GM12878 (cell line): ENCODE data around the gene GALNT17. TPM values are rescaled to one million over a fixed set of nuclear protein-coding genes. Genes with fewer than 3 reads are reported as not detected.

Source experiments
- ATAC-seq: fragments of 200-7000 bp; cut with Tn5 transposase; 3 replicates; pipeline ENCODE4 v1.9.1; 2020; ENCODE audit warnings: mild to moderate bottlenecking, moderate library complexity
- BruUV-seq: library from RNA; stranded (reverse); fragments of 400-500 nt; replicated peaks from 2 replicates; lab custom pipeline; 2021; lab: Mats Ljungman, UMichigan
- CTCF ChIA-PET: fragments of 300-600 bp; sonication (Branson Sonifier 250); formaldehyde crosslinking; extraction: SDS; loops from one replicate; lab custom pipeline; 2021; ENCODE audit warnings: inconsistent platforms; lab: Yijun Ruan, JAX
- POLR2A ChIA-PET: fragments of 350-600 bp; formaldehyde crosslinking; extraction: SDS; loops from one replicate; lab custom pipeline; 2021; ENCODE audit warnings: inconsistent platforms; lab: Charles Lee
- RAD21 ChIA-PET: fragments of 300-600 bp; sonication (Branson Sonifier 250); formaldehyde crosslinking; loops from one replicate; lab custom pipeline; 2023; ENCODE audit warnings: antibody characterized with exemption; ENCODE audit not compliant: unreplicated experiment; lab: Charles Lee
- SMC1A ChIA-PET: fragments of 300-600 bp; sonication (Branson Sonifier 250); formaldehyde crosslinking; loops from one replicate; lab custom pipeline; 2023; ENCODE audit not compliant: unreplicated experiment, uncharacterized antibody; lab: Charles Lee
- DNase-seq: peaks from one replicate; pipeline ENCODE4 v3.0.0-alpha.2; 2011; ENCODE audit warnings: low read depth, low spot score
- FAIRE-seq: peaks from 3 replicates; lab custom pipeline; 2011; peaks lifted over from hg19 to GRCh38; lab: Jason Lieb, UNC
- H2AFZ ChIP-seq: 2 replicates; pipeline ENCODE4 v1.6.0; 2011; ENCODE audit warnings: low read depth, low read length, control low read depth; ENCODE audit not compliant: control insufficient read depth
- H3K27ac ChIP-seq: 2 replicates; pipeline ENCODE4 v1.5.1; 2011; ENCODE audit warnings: control low read depth; ENCODE audit not compliant: control insufficient read depth, insufficient read depth
- H3K27me3 ChIP-seq, 2 experiments: replicated peaks in 1 of 2; 2 replicates each; pipeline versions ENCODE4 v1.6.0 to v1.6.1; 2011; ENCODE audit warnings: low read length in 1 of 2; ENCODE audit not compliant: control insufficient read depth in 2 of 2, insufficient read depth in 2 of 2
- H3K36me3 ChIP-seq, 2 experiments: 2 replicates each; pipeline ENCODE4 v1.5.1; 2011; ENCODE audit warnings: low read length in 1 of 2; ENCODE audit not compliant: control insufficient read depth in 2 of 2, insufficient read depth in 2 of 2
- H3K4me1 ChIP-seq: 2 replicates; pipeline ENCODE4 v1.6.1; 2011; ENCODE audit warnings: mild to moderate bottlenecking, low read length, moderate library complexity, mixed read lengths; ENCODE audit not compliant: control insufficient read depth, insufficient read depth
- H3K4me2 ChIP-seq: 2 replicates; pipeline ENCODE4 v1.6.0; 2011; ENCODE audit warnings: control low read depth; ENCODE audit not compliant: control insufficient read depth, insufficient read depth
- H3K4me3 ChIP-seq: fragments of 200-600 bp; sonication (generic); 2 replicates; pipeline ENCODE4 v1.5.1; 2016
- H3K79me2 ChIP-seq: 2 replicates; pipeline ENCODE4 v1.6.0; 2011; ENCODE audit warnings: low read length; ENCODE audit not compliant: control insufficient read depth, insufficient read depth
- H3K9ac ChIP-seq: 2 replicates; pipeline ENCODE4 v1.8.0; 2011; ENCODE audit warnings: low read length, control low read depth, mixed read lengths; ENCODE audit not compliant: control insufficient read depth, insufficient read depth
- H3K9me3 ChIP-seq: replicated peaks from 3 replicates; pipeline ENCODE4 v1.5.1; 2011; ENCODE audit warnings: mild to moderate bottlenecking, low read length; ENCODE audit not compliant: control insufficient read depth, insufficient read depth
- H4K20me1 ChIP-seq: 2 replicates; pipeline ENCODE4 v1.6.0; 2011; ENCODE audit not compliant: control insufficient read depth, insufficient read depth
- ATF7 ChIP-seq: fragments of 450-650 bp; IDR thresholded peaks from 2 replicates; pipeline ENCODE4 v1.6.1; 2016; ENCODE audit warnings: low read depth, mild to moderate bottlenecking
- CBFB ChIP-seq: IDR thresholded peaks from 2 replicates; pipeline ENCODE4 v1.6.1; 2016; ENCODE audit warnings: antibody characterized with exemption, low read depth
- DPF2 ChIP-seq: fragments of 450-650 bp; IDR thresholded peaks from 2 replicates; pipeline ENCODE4 v1.6.1; 2017; ENCODE audit warnings: mild to moderate bottlenecking
- EP300 ChIP-seq, 2 experiments: fragments of 150-350 bp in 1 of 2; IDR thresholded peaks; 2 replicates each; pipeline ENCODE4 v1.6.1; 2011 to 2012; ENCODE audit warnings: low read depth in 2 of 2, low read length in 2 of 2, borderline replicate concordance in 1 of 2, improper control_type of control experiment in 1 of 2, inconsistent platforms in 1 of 2; ENCODE audit not compliant: control insufficient read depth in 1 of 2
- FOXM1 ChIP-seq: IDR thresholded peaks from 2 replicates; pipeline ENCODE4 v1.6.1; 2012; ENCODE audit warnings: low read depth, mild to moderate bottlenecking, inconsistent platforms, low read length, moderate library complexity
- MEF2A ChIP-seq: IDR thresholded peaks from 2 replicates; pipeline ENCODE4 v1.6.1; 2011; ENCODE audit warnings: low read depth, mild to moderate bottlenecking, low read length, moderate library complexity; ENCODE audit not compliant: insufficient read depth
- SREBF1 ChIP-seq: IDR thresholded peaks from 2 replicates; pipeline ENCODE4 v1.6.1; 2012; ENCODE audit warnings: mild to moderate bottlenecking, low read length
- SRF ChIP-seq, 2 experiments: IDR thresholded peaks; 2 replicates each; pipeline ENCODE4 v1.6.1; 2011; ENCODE audit warnings: low read depth in 2 of 2, low read length in 2 of 2, mild to moderate bottlenecking in 1 of 2, moderate library complexity in 1 of 2
- ZSCAN29 ChIP-seq: fragments of 450-650 bp; IDR thresholded peaks from 2 replicates; pipeline ENCODE4 v1.6.1; 2017; ENCODE audit warnings: mild to moderate bottlenecking, moderate library complexity
- WGBS: methylation state at CpG from one replicate; pipeline ENCODE4 v1.1.6; 2016; ENCODE audit warnings: low lambda C conversion rate; ENCODE audit not compliant: insufficient replicate concordance, insufficient coverage; ENCODE audit errors: missing lambda C conversion rate; 5-methylcytosine and 5-hydroxymethylcytosine counted together
- in situ Hi-C: fragments of 300-500 bp; cut with MboI; formaldehyde crosslinking; loops from 9 replicates; pipeline ENCODE4 v1.14.3; 2018; ENCODE audit warnings: mixed read lengths
- intact Hi-C: fragments of 100-400 bp; cut with micrococcal nuclease; formaldehyde crosslinking; loops from one replicate; pipeline ENCODE4 v1.14.2; 2022; ENCODE audit not compliant: unreplicated experiment
- polyA plus RNA-seq, 11 experiments: library from polyadenylated mRNA; depleted of rRNA in 4 of 11; unstranded in 6 of 11; stranded (reverse) in 5 of 11; fragments of >200 nt; fragmentation: Nextera tagmentation in 4 of 11; fragmentation: Illumina TruSeq in 1 of 11; extraction: Ambion mirVana in 4 of 11; extraction: Trizol in 1 of 11; gene quantifications; 1 replicate in 1 of 11; 2 replicates in 10 of 11; pipeline versions ENCODE4 v1.2.1 to v1.2.3, GENCODE V29; 2011 to 2016; ENCODE audit warnings: inconsistent platforms in 2 of 11, missing spikeins in 2 of 11, low read depth in 1 of 11
- total RNA-seq, 4 experiments: library from RNA; depleted of rRNA in 3 of 4; stranded (reverse); fragments of >200 nt in 3 of 4; fragmentation: Illumina TruSeq in 1 of 4; extraction: Trizol in 1 of 4; gene quantifications; 2 replicates each; pipeline versions ENCODE4 v1.2.1 to v1.2.3, GENCODE V29; 2013 to 2021
- TF ChIP-seq, protein P1 (sequence below): IDR thresholded peaks from 2 replicates; pipeline ENCODE4 v1.6.1; 2012; ENCODE audit warnings: low read depth, low read length, improper control_type of control experiment
- TF ChIP-seq, protein P2 (sequence below): IDR thresholded peaks from 2 replicates; pipeline ENCODE4 v1.6.1; 2012; ENCODE audit warnings: mild to moderate bottlenecking, low read depth, low read length
- TF ChIP-seq, protein P3 (sequence below): fragments of 450-650 bp; conservative IDR thresholded peaks from 2 replicates; pipeline ENCODE4 v1.6.1; 2017; ENCODE audit warnings: mild to moderate bottlenecking, moderate library complexity
- TF ChIP-seq, protein P4 (sequence below): IDR thresholded peaks from 2 replicates; pipeline ENCODE4 v1.6.1; 2011; ENCODE audit warnings: mild to moderate bottlenecking, low read depth, low read length, moderate library complexity; ENCODE audit not compliant: insufficient replicate concordance

GALNT17 gene
- total and polyA plus RNA-seq, 10 of the 15 experiments (the other 5 are each of a cell fraction or from before 2014, with no cell fraction given) = 0.12 to 0.15 TPM; not detected in 8

DNA sequence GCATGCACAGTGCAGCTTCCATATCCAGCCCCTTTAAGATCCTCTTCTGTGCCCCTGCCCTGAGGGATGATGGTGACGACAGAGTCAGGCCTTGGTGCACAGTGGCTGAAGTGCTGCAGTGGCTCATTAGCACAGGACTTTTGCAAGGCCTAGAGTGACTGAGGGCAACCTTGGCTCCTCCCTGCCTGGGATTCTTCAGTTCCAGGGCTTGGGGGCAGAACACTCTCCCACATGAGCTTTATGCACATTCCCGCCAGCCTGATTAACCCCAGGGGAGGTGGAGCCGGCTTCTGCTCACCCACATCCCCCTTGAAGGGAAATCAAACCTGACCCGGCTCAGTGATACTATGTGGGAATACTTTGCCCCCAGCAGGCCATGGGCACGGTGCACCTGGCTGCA, 253.4 kb downstream of the GALNT17 start:
- 25% methylated on average over 5 of the region's 5 CpGs for WGBS
- RAD21 ChIA-PET = no interaction called here
- no peaks in the 10 kb centered on the region for H4K20me1 ChIP-seq
- FAIRE-seq (no peak), DNase-seq (no peak), ATAC-seq (no peak)
- H3K4me1 ChIP-seq = no peaks in the 10 kb centered on the region
- H3K79me2 ChIP-seq = no peaks in the 10 kb centered on the region
- no peaks in the 10 kb centered on the region for H3K36me3 ChIP-seq
- H3K27me3 ChIP-seq = no peaks in the 10 kb centered on the region
- SMC1A ChIA-PET = no interaction called here
- no TSS peak for BruUV-seq
- H3K4me3 ChIP-seq = no peak overlapping the region
- H3K27ac ChIP-seq = no peak overlapping the region
- H2AFZ ChIP-seq = no peak overlapping the region
- no peak overlapping the region for H3K9ac ChIP-seq
- POLR2A ChIA-PET = no interaction called here
- no peaks in the 10 kb centered on the region; the same call in 2 of the 3 replicates for H3K9me3 ChIP-seq
- TF ChIP-seq, protein P1, sequence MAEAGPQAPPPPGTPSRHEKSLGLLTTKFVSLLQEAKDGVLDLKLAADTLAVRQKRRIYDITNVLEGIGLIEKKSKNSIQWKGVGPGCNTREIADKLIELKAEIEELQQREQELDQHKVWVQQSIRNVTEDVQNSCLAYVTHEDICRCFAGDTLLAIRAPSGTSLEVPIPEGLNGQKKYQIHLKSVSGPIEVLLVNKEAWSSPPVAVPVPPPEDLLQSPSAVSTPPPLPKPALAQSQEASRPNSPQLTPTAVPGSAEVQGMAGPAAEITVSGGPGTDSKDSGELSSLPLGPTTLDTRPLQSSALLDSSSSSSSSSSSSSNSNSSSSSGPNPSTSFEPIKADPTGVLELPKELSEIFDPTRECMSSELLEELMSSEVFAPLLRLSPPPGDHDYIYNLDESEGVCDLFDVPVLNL = no peak
- TF ChIP-seq MEF2A = no peak
- TF ChIP-seq SREBF1 = no peak
- TF ChIP-seq FOXM1 = no peak
- TF ChIP-seq ATF7 = no peak
- TF ChIP-seq, protein P2, sequence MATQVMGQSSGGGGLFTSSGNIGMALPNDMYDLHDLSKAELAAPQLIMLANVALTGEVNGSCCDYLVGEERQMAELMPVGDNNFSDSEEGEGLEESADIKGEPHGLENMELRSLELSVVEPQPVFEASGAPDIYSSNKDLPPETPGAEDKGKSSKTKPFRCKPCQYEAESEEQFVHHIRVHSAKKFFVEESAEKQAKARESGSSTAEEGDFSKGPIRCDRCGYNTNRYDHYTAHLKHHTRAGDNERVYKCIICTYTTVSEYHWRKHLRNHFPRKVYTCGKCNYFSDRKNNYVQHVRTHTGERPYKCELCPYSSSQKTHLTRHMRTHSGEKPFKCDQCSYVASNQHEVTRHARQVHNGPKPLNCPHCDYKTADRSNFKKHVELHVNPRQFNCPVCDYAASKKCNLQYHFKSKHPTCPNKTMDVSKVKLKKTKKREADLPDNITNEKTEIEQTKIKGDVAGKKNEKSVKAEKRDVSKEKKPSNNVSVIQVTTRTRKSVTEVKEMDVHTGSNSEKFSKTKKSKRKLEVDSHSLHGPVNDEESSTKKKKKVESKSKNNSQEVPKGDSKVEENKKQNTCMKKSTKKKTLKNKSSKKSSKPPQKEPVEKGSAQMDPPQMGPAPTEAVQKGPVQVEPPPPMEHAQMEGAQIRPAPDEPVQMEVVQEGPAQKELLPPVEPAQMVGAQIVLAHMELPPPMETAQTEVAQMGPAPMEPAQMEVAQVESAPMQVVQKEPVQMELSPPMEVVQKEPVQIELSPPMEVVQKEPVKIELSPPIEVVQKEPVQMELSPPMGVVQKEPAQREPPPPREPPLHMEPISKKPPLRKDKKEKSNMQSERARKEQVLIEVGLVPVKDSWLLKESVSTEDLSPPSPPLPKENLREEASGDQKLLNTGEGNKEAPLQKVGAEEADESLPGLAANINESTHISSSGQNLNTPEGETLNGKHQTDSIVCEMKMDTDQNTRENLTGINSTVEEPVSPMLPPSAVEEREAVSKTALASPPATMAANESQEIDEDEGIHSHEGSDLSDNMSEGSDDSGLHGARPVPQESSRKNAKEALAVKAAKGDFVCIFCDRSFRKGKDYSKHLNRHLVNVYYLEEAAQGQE = no peak
- TF ChIP-seq, protein P3, sequence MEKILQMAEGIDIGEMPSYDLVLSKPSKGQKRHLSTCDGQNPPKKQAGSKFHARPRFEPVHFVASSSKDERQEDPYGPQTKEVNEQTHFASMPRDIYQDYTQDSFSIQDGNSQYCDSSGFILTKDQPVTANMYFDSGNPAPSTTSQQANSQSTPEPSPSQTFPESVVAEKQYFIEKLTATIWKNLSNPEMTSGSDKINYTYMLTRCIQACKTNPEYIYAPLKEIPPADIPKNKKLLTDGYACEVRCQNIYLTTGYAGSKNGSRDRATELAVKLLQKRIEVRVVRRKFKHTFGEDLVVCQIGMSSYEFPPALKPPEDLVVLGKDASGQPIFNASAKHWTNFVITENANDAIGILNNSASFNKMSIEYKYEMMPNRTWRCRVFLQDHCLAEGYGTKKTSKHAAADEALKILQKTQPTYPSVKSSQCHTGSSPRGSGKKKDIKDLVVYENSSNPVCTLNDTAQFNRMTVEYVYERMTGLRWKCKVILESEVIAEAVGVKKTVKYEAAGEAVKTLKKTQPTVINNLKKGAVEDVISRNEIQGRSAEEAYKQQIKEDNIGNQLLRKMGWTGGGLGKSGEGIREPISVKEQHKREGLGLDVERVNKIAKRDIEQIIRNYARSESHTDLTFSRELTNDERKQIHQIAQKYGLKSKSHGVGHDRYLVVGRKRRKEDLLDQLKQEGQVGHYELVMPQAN = no peak
- no peak for TF ChIP-seq DPF2
- no peak for TF ChIP-seq EP300 (IDR thresholded peaks at IDR 0.05; ENCODE audit: borderline replicate concordance in 1 of 2, control insufficient read depth in 1 of 2, low read depth in 2 of 2, low read length in 2 of 2)
- TF ChIP-seq, protein P4, sequence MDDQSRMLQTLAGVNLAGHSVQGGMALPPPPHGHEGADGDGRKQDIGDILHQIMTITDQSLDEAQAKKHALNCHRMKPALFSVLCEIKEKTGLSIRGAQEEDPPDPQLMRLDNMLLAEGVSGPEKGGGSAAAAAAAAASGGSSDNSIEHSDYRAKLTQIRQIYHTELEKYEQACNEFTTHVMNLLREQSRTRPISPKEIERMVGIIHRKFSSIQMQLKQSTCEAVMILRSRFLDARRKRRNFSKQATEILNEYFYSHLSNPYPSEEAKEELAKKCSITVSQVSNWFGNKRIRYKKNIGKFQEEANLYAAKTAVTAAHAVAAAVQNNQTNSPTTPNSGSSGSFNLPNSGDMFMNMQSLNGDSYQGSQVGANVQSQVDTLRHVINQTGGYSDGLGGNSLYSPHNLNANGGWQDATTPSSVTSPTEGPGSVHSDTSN = no peak
- TF ChIP-seq ZSCAN29 = no peak
- no peak for TF ChIP-seq CBFB
- TF ChIP-seq SRF (IDR thresholded peaks at IDR 0.05; ENCODE audit: low read depth in 2 of 2, low read length in 2 of 2) = no peak
- CTCF ChIA-PET = no interaction called here
- intact Hi-C loops = no loop called here
- no peak overlapping the region for H3K4me2 ChIP-seq
- in situ Hi-C loops = no loop called here
